ENCODE results near the gene RIOK2.
A peak's percentile ranks its signal among the peaks of the same experiment; 100 is the strongest.

RIOK2 gene

GRCh38 chr5:97111616-97112015 lies 71.4 kb downstream of the RIOK2 start:
- no peaks in the 10 kb centered on the region for H4K20me1 ChIP-seq
- no peak for TF ChIP-seq Cebpa-rat (IDR thresholded peaks at IDR 0.05)
- H3K9me3 ChIP-seq (replicated peaks in 1 of 11): no peaks in the 10 kb centered on the region
- H3K36me3 ChIP-seq: no peaks in the 10 kb centered on the region
- H3K27me3 ChIP-seq: no peaks in the 10 kb centered on the region
- peaks cover 0 to 21% (median 3%) of the 10 kb centered on the region in 10 experiments; a peak in 9 of 20 replicates for H3K4me1 ChIP-seq
- no peak overlapping the region for H3K27ac ChIP-seq
- no peak overlapping the region for H3K9ac ChIP-seq
- H3K4me3 ChIP-seq: no peak overlapping the region
- peak overlapping the region in 6 of 11 experiments; percentile 4 to 31 (median 24); a peak in 8 of 22 replicates for H3K4me2 ChIP-seq

- no peak overlapping the region for H3K4me3 ChIP-seq
- no peaks in the 10 kb centered on the region for H3K27me3 ChIP-seq
- no peak for TF ChIP-seq Cebpa-rat (IDR thresholded peaks at IDR 0.05)
- no peak overlapping the region for H3K9ac ChIP-seq
- no peak overlapping the region for H3K27ac ChIP-seq
- H3K9me3 ChIP-seq (replicated peaks in 1 of 11): no peaks in the 10 kb centered on the region
- H3K36me3 ChIP-seq: no peaks in the 10 kb centered on the region
- no peaks in the 10 kb centered on the region for H4K20me1 ChIP-seq
- H3K4me2 ChIP-seq: peak overlapping the region in 1 of 11 experiments; percentile 29; a peak in 3 of 22 replicates
- peaks cover 0 to 21% (median 3%) of the 10 kb centered on the region in 10 experiments; a peak in 9 of 20 replicates for H3K4me1 ChIP-seq
Measured at GRCh38 chr5:97111004-97111403, 72.0 kb downstream of the RIOK2 start.
